AML-193 (cell line): Measurements from ENCODE around the gene SELENOO.
A peak's percentile ranks its signal among the peaks of the same experiment; 100 is the strongest.

Experiments used
- DNase-seq, 2 experiments: peaks; one replicate each; lab custom pipeline; 2025; lab: John Stamatoyannopoulos, UW

SELENOO gene

GRCh38 chr22:50171965-50172421 is 28.8 kb upstream of the SELENOO start:
- DNase-seq: no peak

GRCh38 chr22:50173311-50173982 is 27.4 kb upstream of the SELENOO start:
- peak; percentile 23 to 33 for DNase-seq

GRCh38 chr22:50173983-50174355 is 26.8 kb upstream of the SELENOO start:
- DNase-seq: no peak

GRCh38 chr22:50174382-50175190 is 26.2 kb upstream of the SELENOO start:
- no peak for DNase-seq

- no peak for DNase-seq
Measured at GRCh38 chr22:50175191-50175461, 25.7 kb upstream of the SELENOO start.

- no peak for DNase-seq
Measured at GRCh38 chr22:50175921-50176849, 24.6 kb upstream of the SELENOO start.

- DNase-seq: no peak
Measured at GRCh38 chr22:50176850-50177536, 23.8 kb upstream of the SELENOO start.

GRCh38 chr22:50177537-50178470 is 23.0 kb upstream of the SELENOO start:
- DNase-seq: no peak

- no peak for DNase-seq
Measured at GRCh38 chr22:50178471-50178864, 22.3 kb upstream of the SELENOO start.

GRCh38 chr22:50178871-50179869 is 21.6 kb upstream of the SELENOO start:
- no peak for DNase-seq

- no peak for DNase-seq
Measured at GRCh38 chr22:50179937-50180726, 20.7 kb upstream of the SELENOO start.

GRCh38 chr22:50180727-50181521 is 19.9 kb upstream of the SELENOO start:
- DNase-seq: no peak

GRCh38 chr22:50182176-50183081 is 18.4 kb upstream of the SELENOO start:
- no peak for DNase-seq

GRCh38 chr22:50183141-50183971 is 17.5 kb upstream of the SELENOO start:
- DNase-seq: no peak

GRCh38 chr22:50184004-50184901 is 16.6 kb upstream of the SELENOO start:
- peak; percentile 15 to 22 for DNase-seq
